ENCODE results near the gene DHDDS.

DNA sequence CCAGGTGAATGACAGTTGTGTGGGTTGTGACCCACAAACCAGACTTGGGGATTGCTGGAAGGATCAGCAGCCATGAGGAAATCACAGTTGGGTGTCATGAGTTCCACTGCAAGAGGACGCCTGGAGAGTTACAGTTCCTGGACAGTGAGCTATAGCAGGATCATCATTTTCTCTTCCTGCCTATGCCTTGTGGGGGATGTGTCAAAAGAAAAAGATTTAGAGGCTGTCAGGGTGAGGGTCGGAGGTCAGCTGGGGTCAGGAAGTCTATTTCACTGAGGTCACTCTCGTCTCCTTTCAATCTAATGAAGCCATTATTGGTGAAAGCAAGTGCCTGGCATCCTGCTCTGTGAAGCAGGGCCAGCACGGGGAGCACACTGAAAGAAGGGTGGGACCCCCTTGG lies 28.5 kb upstream of the DHDDS start:
- TF ChIP-seq, protein P1, sequence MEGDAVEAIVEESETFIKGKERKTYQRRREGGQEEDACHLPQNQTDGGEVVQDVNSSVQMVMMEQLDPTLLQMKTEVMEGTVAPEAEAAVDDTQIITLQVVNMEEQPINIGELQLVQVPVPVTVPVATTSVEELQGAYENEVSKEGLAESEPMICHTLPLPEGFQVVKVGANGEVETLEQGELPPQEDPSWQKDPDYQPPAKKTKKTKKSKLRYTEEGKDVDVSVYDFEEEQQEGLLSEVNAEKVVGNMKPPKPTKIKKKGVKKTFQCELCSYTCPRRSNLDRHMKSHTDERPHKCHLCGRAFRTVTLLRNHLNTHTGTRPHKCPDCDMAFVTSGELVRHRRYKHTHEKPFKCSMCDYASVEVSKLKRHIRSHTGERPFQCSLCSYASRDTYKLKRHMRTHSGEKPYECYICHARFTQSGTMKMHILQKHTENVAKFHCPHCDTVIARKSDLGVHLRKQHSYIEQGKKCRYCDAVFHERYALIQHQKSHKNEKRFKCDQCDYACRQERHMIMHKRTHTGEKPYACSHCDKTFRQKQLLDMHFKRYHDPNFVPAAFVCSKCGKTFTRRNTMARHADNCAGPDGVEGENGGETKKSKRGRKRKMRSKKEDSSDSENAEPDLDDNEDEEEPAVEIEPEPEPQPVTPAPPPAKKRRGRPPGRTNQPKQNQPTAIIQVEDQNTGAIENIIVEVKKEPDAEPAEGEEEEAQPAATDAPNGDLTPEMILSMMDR (IDR thresholded peaks at IDR 0.05): no peak
- TF ChIP-seq POLR2AphosphoS5 (IDR thresholded peaks at IDR 0.05) (no peak), POLR2A (IDR thresholded peaks at IDR 0.05) (no peak)
